Astrocyte (in vitro differentiated cells and primary cell): Measurements from ENCODE around the gene INSIG2. TPM values are rescaled to one million over a fixed set of nuclear protein-coding genes. Genes with fewer than 3 reads are reported as not detected.

Source experiments
- DNase-seq: peaks from one replicate; pipeline ENCODE4 v3.0.0-alpha.2; 2010; ENCODE audit warnings: low read depth
- FAIRE-seq: peaks from 2 replicates; lab custom pipeline; 2011; peaks lifted over from hg19 to GRCh38; lab: Jason Lieb, UNC
- H2AFZ ChIP-seq: 2 replicates; pipeline ENCODE4 v1.6.0; 2012; ENCODE audit warnings: low read depth, low read length, inconsistent platforms
- H3K27ac ChIP-seq: 2 replicates; pipeline ENCODE4 v1.5.1; 2011; ENCODE audit warnings: low read depth, low read length, inconsistent platforms
- H3K27me3 ChIP-seq: 2 replicates; pipeline ENCODE4 v1.6.0; 2011; ENCODE audit warnings: low read length, inconsistent platforms; ENCODE audit not compliant: insufficient read depth
- H3K36me3 ChIP-seq: 2 replicates; pipeline ENCODE4 v1.5.1; 2011; ENCODE audit warnings: low read length, inconsistent platforms; ENCODE audit not compliant: insufficient read depth
- H3K4me1 ChIP-seq: 2 replicates; pipeline ENCODE4 v1.5.1; 2011; ENCODE audit warnings: low read length, inconsistent platforms; ENCODE audit not compliant: insufficient read depth
- H3K4me2 ChIP-seq: 2 replicates; pipeline ENCODE4 v1.6.0; 2012; ENCODE audit warnings: low read length, inconsistent platforms
- H3K4me3 ChIP-seq: 2 replicates; pipeline ENCODE4 v1.5.1; 2011; ENCODE audit warnings: low read depth, mild to moderate bottlenecking, low read length, inconsistent platforms; ENCODE audit not compliant: insufficient read depth
- H3K79me2 ChIP-seq: 2 replicates; pipeline ENCODE4 v1.6.0; 2012; ENCODE audit warnings: mild to moderate bottlenecking, low read length, inconsistent platforms; ENCODE audit not compliant: insufficient read depth
- H3K9ac ChIP-seq: 2 replicates; pipeline ENCODE4 v1.6.0; 2012; ENCODE audit warnings: mild to moderate bottlenecking, low read length, inconsistent platforms
- H3K9me3 ChIP-seq: 2 replicates; pipeline ENCODE4 v1.5.1; 2012; ENCODE audit warnings: low read depth, mild to moderate bottlenecking, low read length, inconsistent platforms; ENCODE audit not compliant: insufficient read depth
- H4K20me1 ChIP-seq: 2 replicates; pipeline ENCODE4 v1.6.0; 2012; ENCODE audit warnings: low read length, inconsistent platforms; ENCODE audit not compliant: insufficient read depth
- H3K27ac Mint-ChIP-seq: one replicate; pipeline ENCODE4 v1.8.0; 2021; ENCODE audit warnings: mild to moderate bottlenecking, mixed read lengths; ENCODE audit not compliant: unreplicated experiment
- H3K27me3 Mint-ChIP-seq: one replicate; pipeline ENCODE4 v1.8.0; 2021; ENCODE audit warnings: low read depth, mixed read lengths; ENCODE audit not compliant: unreplicated experiment
- H3K36me3 Mint-ChIP-seq: one replicate; pipeline ENCODE4 v1.8.0; 2021; ENCODE audit warnings: low read depth, mixed read lengths; ENCODE audit not compliant: unreplicated experiment
- H3K4me1 Mint-ChIP-seq: one replicate; pipeline ENCODE4 v1.8.0; 2021; ENCODE audit warnings: low read depth, mixed read lengths; ENCODE audit not compliant: unreplicated experiment
- H3K4me3 Mint-ChIP-seq: one replicate; pipeline ENCODE4 v1.8.0; 2021; ENCODE audit warnings: mild to moderate bottlenecking, moderate library complexity, mixed read lengths; ENCODE audit not compliant: unreplicated experiment
- H3K9me3 Mint-ChIP-seq: one replicate; pipeline ENCODE4 v1.8.0; 2021; ENCODE audit warnings: mild to moderate bottlenecking, mixed read lengths; ENCODE audit not compliant: unreplicated experiment
- EZH2 ChIP-seq: IDR thresholded peaks from 2 replicates; pipeline ENCODE4 v1.6.1; 2012; ENCODE audit warnings: mild to moderate bottlenecking, low read length, inconsistent platforms; ENCODE audit not compliant: insufficient read depth
- total RNA-seq: library from RNA; stranded (reverse); gene quantifications from 2 replicates; pipeline ENCODE4 v1.2.1, GENCODE V29; 2021
- TF ChIP-seq, protein P1 (sequence below): IDR thresholded peaks from 2 replicates; pipeline ENCODE4 v1.5.1; 2011; ENCODE audit warnings: low read depth, mild to moderate bottlenecking, inconsistent platforms, low read length, moderate library complexity; ENCODE audit not compliant: insufficient read depth

The INSIG2 gene
- total RNA-seq, 1 donor from 2014 or later: 32.2 TPM

DNA sequence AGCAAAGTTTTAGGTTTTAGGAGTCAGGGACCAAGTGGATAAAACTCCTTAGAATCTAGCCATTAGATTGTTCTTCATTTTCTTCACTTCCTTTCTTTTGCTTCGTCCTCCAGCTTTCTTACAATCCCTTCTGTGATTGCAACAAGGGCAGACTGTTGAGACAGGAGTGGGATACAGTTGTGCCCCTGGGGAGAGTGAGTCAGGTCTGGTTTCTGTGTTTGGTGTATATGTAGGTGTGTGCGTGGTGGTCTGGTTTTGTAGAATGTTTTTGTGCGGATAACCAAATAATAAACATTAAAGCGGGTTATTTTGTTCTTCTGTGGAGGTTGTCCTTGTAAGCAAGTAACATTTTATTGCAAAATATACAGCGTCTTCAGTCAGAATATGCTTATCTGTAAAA lies 7.3 kb downstream of the INSIG2 start:
- Mint-ChIP-seq H3K27me3 (no peaks in the 10 kb centered on the region), H3K27ac (peak overlapping the region; percentile 59), H3K9me3 (no peaks in the 10 kb centered on the region), H3K4me1 (peaks cover 12% of the 10 kb centered on the region), H3K36me3 (peaks cover 7% of the 10 kb centered on the region), H3K4me3 (no peak overlapping the region)
- Histone ChIP-seq H3K79me2 (peaks cover 61% of the 10 kb centered on the region), H3K36me3 (peaks cover 5% of the 10 kb centered on the region), H3K4me2 (no peak overlapping the region), H4K20me1 (peaks cover 56% of the 10 kb centered on the region), H2AFZ (no peak overlapping the region), H3K9ac (no peak overlapping the region), H3K4me1 (peaks cover 2% of the 10 kb centered on the region), H3K4me3 (no peak overlapping the region), H3K27me3 (no peaks in the 10 kb centered on the region), H3K27ac (no peak overlapping the region), H3K9me3 (no peaks in the 10 kb centered on the region)
- no peak for TF ChIP-seq EZH2
- TF ChIP-seq, protein P1, sequence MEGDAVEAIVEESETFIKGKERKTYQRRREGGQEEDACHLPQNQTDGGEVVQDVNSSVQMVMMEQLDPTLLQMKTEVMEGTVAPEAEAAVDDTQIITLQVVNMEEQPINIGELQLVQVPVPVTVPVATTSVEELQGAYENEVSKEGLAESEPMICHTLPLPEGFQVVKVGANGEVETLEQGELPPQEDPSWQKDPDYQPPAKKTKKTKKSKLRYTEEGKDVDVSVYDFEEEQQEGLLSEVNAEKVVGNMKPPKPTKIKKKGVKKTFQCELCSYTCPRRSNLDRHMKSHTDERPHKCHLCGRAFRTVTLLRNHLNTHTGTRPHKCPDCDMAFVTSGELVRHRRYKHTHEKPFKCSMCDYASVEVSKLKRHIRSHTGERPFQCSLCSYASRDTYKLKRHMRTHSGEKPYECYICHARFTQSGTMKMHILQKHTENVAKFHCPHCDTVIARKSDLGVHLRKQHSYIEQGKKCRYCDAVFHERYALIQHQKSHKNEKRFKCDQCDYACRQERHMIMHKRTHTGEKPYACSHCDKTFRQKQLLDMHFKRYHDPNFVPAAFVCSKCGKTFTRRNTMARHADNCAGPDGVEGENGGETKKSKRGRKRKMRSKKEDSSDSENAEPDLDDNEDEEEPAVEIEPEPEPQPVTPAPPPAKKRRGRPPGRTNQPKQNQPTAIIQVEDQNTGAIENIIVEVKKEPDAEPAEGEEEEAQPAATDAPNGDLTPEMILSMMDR: no peak
- no peak for DNase-seq
- no peak for FAIRE-seq

DNA sequence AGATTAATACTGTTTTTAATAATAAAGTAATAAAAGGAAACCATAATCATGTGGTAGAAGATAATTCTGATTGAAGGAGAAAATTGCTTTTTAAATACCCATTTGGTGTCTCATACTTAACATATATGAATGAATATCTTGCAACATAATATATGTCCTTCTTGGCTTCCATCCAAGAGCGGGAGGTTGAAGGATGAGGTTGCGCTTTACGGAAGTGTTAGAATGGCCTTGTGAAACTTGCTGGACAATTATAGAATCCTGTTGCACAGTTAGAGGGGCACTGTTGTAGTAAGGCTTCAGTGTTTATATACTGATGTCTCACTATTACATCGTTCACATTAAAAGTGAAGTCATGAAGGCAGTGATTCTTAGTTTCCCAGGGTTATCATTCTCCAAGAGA lies 9.4 kb downstream of the INSIG2 start:
- no peak for DNase-seq
- Histone ChIP-seq H3K36me3 (peaks cover 5% of the 10 kb centered on the region), H3K27ac (no peak overlapping the region), H3K27me3 (no peaks in the 10 kb centered on the region), H3K9me3 (no peaks in the 10 kb centered on the region), H3K4me2 (no peak overlapping the region), H4K20me1 (peaks cover 38% of the 10 kb centered on the region), H3K79me2 (peaks cover 40% of the 10 kb centered on the region), H2AFZ (no peak overlapping the region), H3K4me1 (peaks cover 4% of the 10 kb centered on the region), H3K9ac (no peak overlapping the region), H3K4me3 (no peak overlapping the region)
- H3K9me3 Mint-ChIP-seq: no peaks in the 10 kb centered on the region
- no peak overlapping the region for H3K4me3 Mint-ChIP-seq
- TF ChIP-seq, protein P1: no peak
- no peak for TF ChIP-seq EZH2
- peaks cover 5% of the 10 kb centered on the region for H3K4me1 Mint-ChIP-seq
- no peak overlapping the region for H3K27ac Mint-ChIP-seq
- H3K36me3 Mint-ChIP-seq: peaks cover 10% of the 10 kb centered on the region
- H3K27me3 Mint-ChIP-seq: no peaks in the 10 kb centered on the region
- no peak for FAIRE-seq

DNA sequence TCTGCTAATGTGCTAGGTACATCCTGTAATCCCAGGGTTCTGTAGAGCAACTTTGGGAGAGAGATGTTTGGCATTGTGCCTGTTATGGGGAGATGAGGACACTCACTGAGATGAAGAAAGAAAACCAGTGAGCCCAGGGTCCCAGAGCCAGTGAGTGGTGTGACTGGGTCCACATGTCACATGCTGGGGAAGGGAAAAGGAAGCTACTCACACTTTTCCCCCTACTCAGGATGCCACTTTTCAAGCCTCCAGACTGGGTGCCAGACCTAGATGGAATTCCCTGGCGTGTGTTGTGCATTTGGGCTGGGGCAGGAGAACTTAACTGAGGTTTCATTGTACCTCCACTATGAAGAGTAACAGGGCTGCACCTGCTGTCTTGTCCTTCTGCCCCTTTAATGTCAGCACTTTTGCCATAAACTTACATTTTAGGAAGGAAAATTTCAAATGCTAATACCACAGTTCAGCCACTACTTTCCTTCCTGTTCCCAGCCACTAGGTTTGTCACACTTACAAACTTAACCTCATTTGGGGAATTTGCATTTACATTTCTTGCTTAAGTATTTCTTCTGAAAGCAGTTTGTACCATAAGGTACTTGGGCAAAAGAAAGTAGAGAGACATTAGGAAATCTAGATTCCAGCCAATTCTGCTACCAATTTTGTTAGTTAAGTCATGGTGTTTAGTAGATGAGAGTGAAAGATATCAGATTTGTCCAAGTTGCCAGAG lies 10.2 kb downstream of the INSIG2 start:
- peaks cover 40% of the 10 kb centered on the region for H3K79me2 ChIP-seq
- Mint-ChIP-seq H3K27ac (no peak overlapping the region), H3K4me1 (peaks cover 5% of the 10 kb centered on the region), H3K36me3 (peaks cover 10% of the 10 kb centered on the region), H3K9me3 (no peaks in the 10 kb centered on the region), H3K4me3 (no peak overlapping the region), H3K27me3 (no peaks in the 10 kb centered on the region)
- peaks cover 5% of the 10 kb centered on the region for H3K36me3 ChIP-seq
- peaks cover 36% of the 10 kb centered on the region for H4K20me1 ChIP-seq
- no peak overlapping the region for H3K27ac ChIP-seq
- H3K4me2 ChIP-seq: no peak overlapping the region
- DNase-seq (no peak), FAIRE-seq (no peak)
- H3K9ac ChIP-seq: no peak overlapping the region
- no peak overlapping the region for H3K4me3 ChIP-seq
- no peak overlapping the region for H2AFZ ChIP-seq
- H3K9me3 ChIP-seq: no peaks in the 10 kb centered on the region
- peaks cover 4% of the 10 kb centered on the region for H3K4me1 ChIP-seq
- H3K27me3 ChIP-seq: no peaks in the 10 kb centered on the region
- TF ChIP-seq EZH2: no peak
- TF ChIP-seq, protein P1: no peak
